Naive B cell (primary cell): ENCODE results near the gene OR4E2. TPM values are rescaled to one million over a fixed set of nuclear protein-coding genes. Genes with fewer than 3 reads are reported as not detected.
A peak's percentile ranks its signal among the peaks of the same experiment; 100 is the strongest.

ENCODE experiments used
- ATAC-seq, 2 donors: fragments of 150-1000 bp; cut with Tn5 transposase; 2 replicates each; pipeline ENCODE4 v1.10.0; 2021; ENCODE audit warnings: low read depth in 2 of 2, mild to moderate bottlenecking in 2 of 2, moderate library complexity in 2 of 2
- DNase-seq: peaks from one replicate; pipeline ENCODE4 v3.0.0; 2022
- H3K27ac Mint-ChIP-seq, 6 donors: one replicate each; pipeline ENCODE4 v1.8.0; 2020 to 2022; ENCODE audit warnings: mild to moderate bottlenecking in 6 of 6, mixed read lengths in 6 of 6, moderate library complexity in 5 of 6, inconsistent platforms in 2 of 6
- H3K27me3 Mint-ChIP-seq, 3 donors: one replicate each; pipeline ENCODE4 v1.8.0; 2021 to 2022; ENCODE audit warnings: mixed read lengths in 3 of 3, mild to moderate bottlenecking in 1 of 3
- H3K36me3 Mint-ChIP-seq, 2 donors: one replicate each; pipeline ENCODE4 v1.8.0; 2020 to 2022; ENCODE audit warnings: mixed read lengths in 2 of 2, inconsistent platforms in 1 of 2, mild to moderate bottlenecking in 1 of 2
- H3K4me1 Mint-ChIP-seq, 3 donors: one replicate each; pipeline ENCODE4 v1.8.0; 2020 to 2022; ENCODE audit warnings: mixed read lengths in 3 of 3, inconsistent platforms in 1 of 3, mild to moderate bottlenecking in 1 of 3, moderate library complexity in 1 of 3
- H3K4me3 Mint-ChIP-seq, 8 donors: one replicate each; pipeline ENCODE4 v1.8.0; 2020 to 2022; ENCODE audit warnings: mild to moderate bottlenecking in 8 of 8, mixed read lengths in 8 of 8, moderate library complexity in 8 of 8, inconsistent platforms in 2 of 8
- H3K9me3 Mint-ChIP-seq, 7 donors: one replicate each; pipeline ENCODE4 v1.8.0; 2020 to 2022; ENCODE audit warnings: mixed read lengths in 7 of 7, mild to moderate bottlenecking in 5 of 7, inconsistent platforms in 2 of 7, moderate library complexity in 1 of 7
- polyA plus RNA-seq, 6 donors: library from polyadenylated mRNA; unstranded; fragments of 300-500 nt; fragmentation: Illumina TruSeq; gene quantifications; one replicate each; pipeline ENCODE4 v1.2.3, GENCODE V29; 2021; ENCODE audit warnings: low read depth in 6 of 6

The OR4E2 gene
- polyA plus RNA-seq, 6 donors from 2014 or later, result not detected

DNA sequence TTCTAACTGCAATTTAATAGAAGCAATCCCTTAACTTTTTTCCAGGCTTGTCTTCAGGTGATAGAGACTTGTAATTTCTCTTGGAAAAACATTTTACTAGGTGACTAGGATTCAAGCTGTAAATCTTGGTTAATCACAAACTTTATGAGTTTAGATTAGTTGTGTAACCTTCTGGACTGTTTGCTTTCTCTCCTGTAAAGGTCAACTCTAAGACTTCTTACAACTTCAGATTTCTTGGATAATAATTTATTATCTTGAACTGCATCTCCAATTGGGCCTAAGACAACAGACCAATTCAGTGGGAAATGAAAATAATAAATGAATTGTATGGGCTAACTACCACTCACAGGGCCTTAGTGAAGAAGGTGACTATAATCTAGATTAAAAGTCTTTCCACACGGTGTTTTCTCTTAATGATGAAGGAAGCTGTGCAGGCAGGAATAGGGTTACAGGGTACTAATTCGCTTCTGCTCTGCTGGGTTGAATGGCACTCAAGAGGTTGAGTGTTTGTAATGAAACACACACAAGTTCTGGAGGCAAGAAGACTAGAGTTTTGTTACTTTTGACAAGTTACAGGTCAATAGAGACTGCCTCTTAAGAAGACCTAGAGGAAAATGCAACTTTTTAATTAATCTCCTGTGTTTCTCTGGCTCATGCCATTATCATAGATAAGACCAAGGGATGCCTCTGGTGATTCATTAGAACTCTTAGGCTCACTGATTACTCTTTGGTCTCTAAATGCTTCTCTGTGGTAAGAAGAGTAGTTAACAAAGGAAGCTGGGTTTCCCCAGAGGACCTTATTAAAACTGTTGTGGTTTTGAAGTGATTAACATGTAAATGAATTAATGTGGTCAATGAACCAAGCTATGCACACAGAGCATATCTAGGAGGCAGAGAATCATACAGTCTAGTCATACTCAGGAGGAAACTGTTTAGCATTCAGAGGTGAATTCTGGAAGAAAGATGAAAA lies 50.0 kb downstream of the OR4E2 start:
- DNase-seq (no peak), ATAC-seq (peak in 1 of 2 donors; percentile 32)
- H3K36me3 Mint-ChIP-seq, result peaks cover 4 to 11% of the 10 kb centered on the region in 2 donors
- H3K9me3 Mint-ChIP-seq, result peaks cover 8 to 47% (median 15%) of the 10 kb centered on the region in 7 donors
- H3K27ac Mint-ChIP-seq, result no peak overlapping the region
- H3K4me3 Mint-ChIP-seq, result no peak overlapping the region
- peaks cover 45 to 52% (median 52%) of the 10 kb centered on the region in 3 donors for H3K27me3 Mint-ChIP-seq
- H3K4me1 Mint-ChIP-seq, result no peaks in the 10 kb centered on the region

- peaks cover 46 to 54% (median 53%) of the 10 kb centered on the region in 3 donors for H3K27me3 Mint-ChIP-seq
- peaks cover 4 to 11% of the 10 kb centered on the region in 2 donors for H3K36me3 Mint-ChIP-seq
- no peaks in the 10 kb centered on the region for H3K4me1 Mint-ChIP-seq
Observed at GRCh38 chr14:21704338-21704737, 50.7 kb downstream of the OR4E2 start.

GRCh38 chr14:21711360-21711961 lies 57.8 kb downstream of the OR4E2 start:
- peaks cover 0 to 6% of the 10 kb centered on the region in 2 donors for H3K36me3 Mint-ChIP-seq
- no peak for DNase-seq
- peaks cover 3 to 32% (median 10%) of the 10 kb centered on the region in 7 donors for H3K9me3 Mint-ChIP-seq
- H3K4me3 Mint-ChIP-seq, result no peak overlapping the region
- H3K27ac Mint-ChIP-seq, result no peak overlapping the region
- no peaks in the 10 kb centered on the region for H3K4me1 Mint-ChIP-seq
- peaks cover 49 to 68% (median 49%) of the 10 kb centered on the region in 3 donors for H3K27me3 Mint-ChIP-seq
- ATAC-seq, result no peak

More at GRCh38 chr14:21704338-21704737, 50.7 kb downstream of the OR4E2 start:
- Mint-ChIP-seq H3K9me3 (peaks cover 9 to 47% (median 18%) of the 10 kb centered on the region in 7 donors), H3K27ac (no peak overlapping the region), H3K4me3 (no peak overlapping the region)
- ATAC-seq (no peak), DNase-seq (no peak)

- ATAC-seq, result no peak
- H3K36me3 Mint-ChIP-seq, result peaks cover 0 to under 1% of the 10 kb centered on the region in 2 donors
- peaks cover 43 to 65% (median 49%) of the 10 kb centered on the region in 3 donors for H3K27me3 Mint-ChIP-seq
Observed at GRCh38 chr14:21712036-21712435, 58.4 kb downstream of the OR4E2 start.

GRCh38 chr14:21714318-21714929 lies 60.8 kb downstream of the OR4E2 start:
- H3K4me3 Mint-ChIP-seq, result no peak overlapping the region
- DNase-seq, result no peak

More at GRCh38 chr14:21712036-21712435, 58.4 kb downstream of the OR4E2 start:
- H3K27ac Mint-ChIP-seq, result no peak overlapping the region
- peaks cover 0 to 26% (median 5%) of the 10 kb centered on the region in 7 donors for H3K9me3 Mint-ChIP-seq
- no peak for DNase-seq
- no peak overlapping the region for H3K4me3 Mint-ChIP-seq
- H3K4me1 Mint-ChIP-seq, result no peaks in the 10 kb centered on the region

More at GRCh38 chr14:21714318-21714929, 60.8 kb downstream of the OR4E2 start:
- no peak for ATAC-seq
- Mint-ChIP-seq H3K27ac (no peak overlapping the region), H3K27me3 (peaks cover 42 to 62% (median 51%) of the 10 kb centered on the region in 3 donors), H3K4me1 (no peaks in the 10 kb centered on the region), H3K9me3 (peaks cover 0 to 8% (median 0%) of the 10 kb centered on the region in 7 donors), H3K36me3 (no peaks in the 10 kb centered on the region)

Other genes with a start within 250 kb of the OR4E2 start
- 10 to 100 TPM; 15.0 to 57.3 (median 33.3) TPM for gene CHD8, start 197.7 kb upstream of the OR4E2 start, polyA plus RNA-seq
- 10 to 100 TPM; 11.6 to 16.9 (median 15.0) TPM for gene RAB2B, start 176.9 kb upstream of the OR4E2 start, polyA plus RNA-seq
- 100 to 1,000 TPM in 2 of 6 donors, 10 to 100 TPM in 4; 59.6 to 110 (median 93.2) TPM for gene TOX4, start 176.6 kb upstream of the OR4E2 start, polyA plus RNA-seq
- 10 to 100 TPM; 16.4 to 26.5 (median 24.5) TPM for gene METTL3, start 142.5 kb upstream of the OR4E2 start, polyA plus RNA-seq
- gene SALL2, start 127.5 kb upstream of the OR4E2 start, polyA plus RNA-seq, result 1 to 10 TPM in 1 of 6 donors, under 1 TPM in 3, not detected in 2; 0.17 to 1.1 (median 0.53) TPM
- gene OR10G3, start 73.8 kb upstream of the OR4E2 start, polyA plus RNA-seq, result not detected
- gene OR10G2, start 18.9 kb upstream of the OR4E2 start, polyA plus RNA-seq, result not detected
- gene OR4E1, start 20.0 kb downstream of the OR4E2 start, polyA plus RNA-seq, result not detected